Naive thymus-derived CD4-positive, alpha-beta T cell (primary cell): ENCODE measurements around the gene C2orf68. TPM values are rescaled to one million over a fixed set of nuclear protein-coding genes. Genes with fewer than 3 reads are reported as not detected.
"Not testable (repeated sequence)": the region's sequence is repeated elsewhere in the genome, so short reads cannot be mapped to it uniquely, and the experiment has no call there.

ENCODE experiments used
- ATAC-seq: fragments of 150-1000 bp; cut with Tn5 transposase; 2 replicates; pipeline ENCODE4 v1.10.0; 2021; ENCODE audit warnings: mild to moderate bottlenecking, moderate library complexity
- CTCF ChIA-PET: fragments of 350-600 bp; sonication (Branson Sonifier 250); formaldehyde crosslinking; loops from one replicate; lab custom pipeline; 2021; ENCODE audit warnings: antibody characterized with exemption; lab: Charles Lee
- POLR2A ChIA-PET: fragments of 350-600 bp; sonication (Branson Sonifier 250); formaldehyde crosslinking; loops from one replicate; lab custom pipeline; 2021; ENCODE audit warnings: antibody characterized with exemption, inconsistent platforms; lab: Charles Lee
- DNase-seq, 9 donors: peaks; one replicate each; pipeline versions ENCODE4 v3.0.0 to v3.0.0-alpha.2; 2020 to 2022; ENCODE audit warnings: mixed read lengths in 1 of 9
- H3K27ac ChIP-seq: one replicate; pipeline ENCODE4 v1.7.0; 2013; ENCODE audit warnings: mild to moderate bottlenecking, low read depth, low read length, moderate library complexity
- H3K27me3 ChIP-seq, 2 donors: one replicate each; pipeline ENCODE4 v1.7.0; 2013; ENCODE audit warnings: low read length in 2 of 2, mild to moderate bottlenecking in 2 of 2, moderate library complexity in 2 of 2; ENCODE audit not compliant: control insufficient read depth in 2 of 2, insufficient read depth in 2 of 2
- H3K36me3 ChIP-seq, 3 experiments: 1 replicate in 2 of 3; 2 replicates in 1 of 3; pipeline ENCODE4 v1.7.0; 2013; ENCODE audit warnings: low read length in 3 of 3, mild to moderate bottlenecking in 3 of 3, moderate library complexity in 1 of 3; ENCODE audit not compliant: insufficient read depth in 3 of 3, control insufficient read depth in 2 of 3
- H3K4me1 ChIP-seq, 2 donors: one replicate each; pipeline ENCODE4 v1.7.0; 2013; ENCODE audit warnings: low read length in 2 of 2, mild to moderate bottlenecking in 2 of 2, moderate library complexity in 1 of 2; ENCODE audit not compliant: control insufficient read depth in 2 of 2, insufficient read depth in 2 of 2
- H3K4me3 ChIP-seq: 2 replicates; pipeline ENCODE4 v1.7.0; 2013; ENCODE audit warnings: mild to moderate bottlenecking, low read length
- H3K9me3 ChIP-seq, 3 experiments: 1 replicate in 2 of 3; 2 replicates in 1 of 3; pipeline ENCODE4 v1.7.0; 2013; ENCODE audit warnings: low read length in 3 of 3; ENCODE audit not compliant: control insufficient read depth in 2 of 3
- H3K27ac Mint-ChIP-seq, 9 donors: one replicate each; pipeline ENCODE4 v1.8.0; 2020 to 2022; ENCODE audit warnings: mixed read lengths in 9 of 9, mild to moderate bottlenecking in 8 of 9, moderate library complexity in 5 of 9, inconsistent platforms in 2 of 9
- H3K27me3 Mint-ChIP-seq, 5 donors: one replicate each; pipeline ENCODE4 v1.8.0; 2021 to 2022; ENCODE audit warnings: mixed read lengths in 5 of 5, mild to moderate bottlenecking in 1 of 5
- H3K36me3 Mint-ChIP-seq, 5 donors: one replicate each; pipeline ENCODE4 v1.8.0; 2020 to 2022; ENCODE audit warnings: mixed read lengths in 5 of 5, mild to moderate bottlenecking in 3 of 5, inconsistent platforms in 1 of 5
- H3K4me1 Mint-ChIP-seq, 7 donors: one replicate each; pipeline ENCODE4 v1.8.0; 2020 to 2022; ENCODE audit warnings: mixed read lengths in 7 of 7, mild to moderate bottlenecking in 3 of 7, inconsistent platforms in 1 of 7
- H3K4me3 Mint-ChIP-seq, 10 donors: one replicate each; pipeline ENCODE4 v1.8.0; 2020 to 2022; ENCODE audit warnings: mild to moderate bottlenecking in 10 of 10, mixed read lengths in 10 of 10, moderate library complexity in 6 of 10, inconsistent platforms in 2 of 10
- H3K9me3 Mint-ChIP-seq, 11 donors: one replicate each; pipeline ENCODE4 v1.8.0; 2020 to 2022; ENCODE audit warnings: mixed read lengths in 11 of 11, mild to moderate bottlenecking in 4 of 11, inconsistent platforms in 1 of 11, moderate library complexity in 1 of 11
- intact Hi-C, 2 donors: fragments of 100-400 bp; cut with micrococcal nuclease; formaldehyde crosslinking; loops; one replicate each; pipeline ENCODE4 v1.15.1; 2023
- polyA plus RNA-seq, 2 donors: library from polyadenylated mRNA; unstranded; fragments of 300-500 nt; fragmentation: Illumina TruSeq; gene quantifications; one replicate each; pipeline ENCODE4 v1.2.3, GENCODE V29; 2021
- total RNA-seq, 6 experiments: library from RNA in 5 of 6; stranded (reverse) in 5 of 6; gene quantifications; 1 replicate in 5 of 6; 2 replicates in 1 of 6; pipeline ENCODE4 v1.2.3 and lab custom pipeline; 2021 to 2026

C2orf68 gene
- total RNA-seq = 10 to 100 TPM; 40.9 to 92.1 (median 51.6) TPM
- 10 to 100 TPM; 24.9 to 26.6 TPM for polyA plus RNA-seq
- 48.7 reads per million, percentile 71 among the genes with 10 or more reads in this experiment for total RNA-seq (lab: John Stamatoyannopoulos, UW)

- Histone ChIP-seq H3K36me3 (peaks cover 0 to 34% (median 5%) of the 10 kb centered on the region in 3 experiments), H3K9me3 (no peaks in the 10 kb centered on the region), H3K4me1 (peaks cover 11 to 16% of the 10 kb centered on the region in 2 donors), H3K4me3 (peak within 1 kb of the TSS; percentile 65), H3K27me3 (no peaks in the 10 kb centered on the region), H3K27ac (peak within 1 kb of the TSS; percentile 81)
- peaks cover 14 to 52% (median 44%) of the 10 kb centered on the region in 7 donors for H3K4me1 Mint-ChIP-seq
- peak within 1 kb of the TSS; percentile 96 to 100 (median 98) for H3K4me3 Mint-ChIP-seq
- intact Hi-C loops = loop anchor here (1.0 to 10.0 kb wide), 9 partner anchors 10 to 833 kb away; partner anchors contain the start of genes RNF181 (in 2 of the 2), TMEM150A (in 2 of the 2), GGCX (in 1 of the 2) and IMMT (in 1 of the 2)
- no peaks in the 10 kb centered on the region for H3K9me3 Mint-ChIP-seq
- H3K36me3 Mint-ChIP-seq = peaks cover 0 to 17% (median 4%) of the 10 kb centered on the region in 5 donors
- CTCF ChIA-PET = interaction anchor here (0.6 to 0.8 kb wide), 3 partner anchors 17 to 29 kb away, joined by 3 to 5 read pairs (median 3); partner anchors contain the start of gene RNF181
- DNase-seq = peak; percentile 61 to 92 (median 75)
- H3K27me3 Mint-ChIP-seq = no peaks in the 10 kb centered on the region
- peak within 1 kb of the TSS; percentile 86 to 99 (median 96) for H3K27ac Mint-ChIP-seq
- POLR2A ChIA-PET = interaction anchor here (0.6 to 4.3 kb wide), 18 partner anchors 8 to 829 kb away, joined by 3 to 30 read pairs (median 6); partner anchors contain the start of genes GGCX, KDM3A, MAT2A and RNF181
- peak; percentile 76 for ATAC-seq
These were observed at the start of gene C2orf68 for GRCh38 chr2:85611705-85612587. Gene C2orf68 (minus strand): TSS chr2:85612066. CDS start chr2:85611984, 82 bp downstream.

- H3K9me3 ChIP-seq = no peaks in the 10 kb centered on the region
- ATAC-seq (no peak), DNase-seq (no peak)
- intact Hi-C loops = no loop called here
- H3K4me3 ChIP-seq = no peak overlapping the region
- H3K4me1 ChIP-seq = no peaks in the 10 kb centered on the region
- H3K36me3 Mint-ChIP-seq = peaks cover 0 to 3% (median 0%) of the 10 kb centered on the region in 5 donors
- H3K36me3 ChIP-seq = peaks cover 0 to 19% (median 0%) of the 10 kb centered on the region in 3 experiments
- H3K27ac Mint-ChIP-seq = peak overlapping the region in 1 of 9 donors; percentile 53
- H3K27me3 Mint-ChIP-seq = no peaks in the 10 kb centered on the region
- no peak overlapping the region for H3K27ac ChIP-seq
- H3K4me3 Mint-ChIP-seq = no peak overlapping the region
- CTCF ChIA-PET = interaction anchor here (1.1 kb wide), 1 partner anchor 23 kb away, joined by 3 read pairs; no protein-coding TSS in a partner anchor
- peaks cover 0 to 7% (median 0%) of the 10 kb centered on the region in 7 donors for H3K4me1 Mint-ChIP-seq
- H3K9me3 Mint-ChIP-seq = no peaks in the 10 kb centered on the region
- no peaks in the 10 kb centered on the region for H3K27me3 ChIP-seq
- POLR2A ChIA-PET = no interaction called here
These were observed 49.4 kb upstream of the C2orf68 start for GRCh38 chr2:85661139-85661858.

- Histone ChIP-seq H3K9me3 (no peaks in the 10 kb centered on the region), H3K4me1 (no peaks in the 10 kb centered on the region), H3K4me3 (no peak overlapping the region), H3K36me3 (peaks cover 0 to 24% (median 0%) of the 10 kb centered on the region in 3 experiments), H3K27me3 (no peaks in the 10 kb centered on the region), H3K27ac (no peak overlapping the region)
- Mint-ChIP-seq H3K4me3 (no peak overlapping the region), H3K4me1 (peaks cover 0 to 4% (median 0%) of the 10 kb centered on the region in 7 donors), H3K27ac (no peak overlapping the region), H3K36me3 (peaks cover 0 to 8% (median 0%) of the 10 kb centered on the region in 5 donors), H3K27me3 (no peaks in the 10 kb centered on the region), H3K9me3 (no peaks in the 10 kb centered on the region)
- DNase-seq (no peak), ATAC-seq (no peak)
- CTCF ChIA-PET = interaction anchor here (1.1 kb wide), 1 partner anchor 23 kb away, joined by 3 read pairs; no protein-coding TSS in a partner anchor
- intact Hi-C loops = no loop called here
- POLR2A ChIA-PET = interaction anchor here (0.6 kb wide), 1 partner anchor 226 kb away, joined by 3 read pairs; no protein-coding TSS in a partner anchor
These were observed 48.9 kb upstream of the C2orf68 start for GRCh38 chr2:85660725-85661124.

- peaks cover 0 to 24% (median 0%) of the 10 kb centered on the region in 3 experiments for H3K36me3 ChIP-seq
- H3K4me3 ChIP-seq, H3K4me1 Mint-ChIP-seq, H3K27ac Mint-ChIP-seq, H3K27ac ChIP-seq, H3K9me3 Mint-ChIP-seq, H3K4me3 Mint-ChIP-seq, DNase-seq, intact Hi-C loops, H3K27me3 ChIP-seq, H3K9me3 ChIP-seq, H3K36me3 Mint-ChIP-seq, H3K27me3 Mint-ChIP-seq, H3K4me1 ChIP-seq, ATAC-seq: not testable (repeated sequence)
- ChIA-PET POLR2A (interaction anchor here (0.6 kb wide), 1 partner anchor 226 kb away, joined by 3 read pairs; no protein-coding TSS in a partner anchor), CTCF (interaction anchor here (1.1 kb wide), 1 partner anchor 22 kb away, joined by 3 read pairs; no protein-coding TSS in a partner anchor)
These were observed 48.4 kb upstream of the C2orf68 start for GRCh38 chr2:85660301-85660700.

- DNase-seq = no peak
- intact Hi-C loops = no loop called here
- POLR2A ChIA-PET = interaction anchor here (0.9 kb wide), 1 partner anchor 46 kb away, joined by 5 read pairs; no protein-coding TSS in a partner anchor
- CTCF ChIA-PET = no interaction called here
- Histone ChIP-seq H3K36me3 (peaks cover 0 to 24% (median 0%) of the 10 kb centered on the region in 3 experiments), H3K9me3 (no peaks in the 10 kb centered on the region), H3K27me3 (no peaks in the 10 kb centered on the region), H3K4me1 (no peaks in the 10 kb centered on the region), H3K27ac (no peak overlapping the region), H3K4me3 (no peak overlapping the region)
- H3K36me3 Mint-ChIP-seq = peaks cover 0 to 8% (median 0%) of the 10 kb centered on the region in 5 donors
- peak overlapping the region in 1 of 9 donors; percentile 58 for H3K27ac Mint-ChIP-seq
- ATAC-seq = peak; percentile 22
- H3K9me3 Mint-ChIP-seq = no peaks in the 10 kb centered on the region
- peaks cover 0 to 4% (median 0%) of the 10 kb centered on the region in 7 donors for H3K4me1 Mint-ChIP-seq
- no peak overlapping the region for H3K4me3 Mint-ChIP-seq
- H3K27me3 Mint-ChIP-seq = no peaks in the 10 kb centered on the region
These were observed 47.6 kb upstream of the C2orf68 start for GRCh38 chr2:85659324-85659981.
